ENCODE measurements around the gene ST3GAL4.

Gene ST3GAL4

GRCh38 chr11:126456783-126457542 is 101.5 kb downstream of the ST3GAL4 start:
- no peak for DNase-seq

- DNase-seq = no peak
These were observed 102.3 kb downstream of the ST3GAL4 start for GRCh38 chr11:126457817-126458216.

DNA sequence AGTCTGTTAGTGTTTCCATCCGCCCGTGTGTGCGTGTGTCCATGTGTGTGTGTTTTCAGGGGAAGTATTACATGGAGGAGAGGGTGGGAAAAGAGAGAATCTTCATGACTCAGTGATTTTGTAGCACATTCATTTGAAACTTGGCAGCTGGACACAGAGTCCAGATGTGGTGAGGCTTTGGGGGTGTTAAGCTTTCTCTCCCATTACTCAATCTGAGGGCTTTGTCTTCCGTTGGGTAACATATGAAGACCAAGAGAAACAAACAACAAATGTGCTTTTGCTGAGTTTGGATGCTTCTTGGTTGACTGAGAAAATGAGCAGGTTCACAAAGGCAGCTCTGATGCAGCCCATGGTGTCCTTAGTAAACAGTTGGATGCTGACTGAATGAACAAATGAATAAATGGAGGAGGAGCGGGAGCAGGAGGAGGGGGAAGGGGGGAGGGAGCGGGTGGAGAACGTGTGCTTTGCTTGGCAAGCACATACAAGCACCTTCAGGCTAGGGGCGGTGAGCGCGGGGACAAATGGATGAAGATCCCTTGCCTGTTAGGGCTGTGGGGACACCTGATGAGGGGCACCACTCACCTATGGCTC is 104.3 kb downstream of the ST3GAL4 start:
- no peak for DNase-seq

GRCh38 chr11:126460417-126461095 is 105.1 kb downstream of the ST3GAL4 start:
- DNase-seq = no peak

GRCh38 chr11:126461096-126461440 is 105.6 kb downstream of the ST3GAL4 start:
- DNase-seq = no peak

DNA sequence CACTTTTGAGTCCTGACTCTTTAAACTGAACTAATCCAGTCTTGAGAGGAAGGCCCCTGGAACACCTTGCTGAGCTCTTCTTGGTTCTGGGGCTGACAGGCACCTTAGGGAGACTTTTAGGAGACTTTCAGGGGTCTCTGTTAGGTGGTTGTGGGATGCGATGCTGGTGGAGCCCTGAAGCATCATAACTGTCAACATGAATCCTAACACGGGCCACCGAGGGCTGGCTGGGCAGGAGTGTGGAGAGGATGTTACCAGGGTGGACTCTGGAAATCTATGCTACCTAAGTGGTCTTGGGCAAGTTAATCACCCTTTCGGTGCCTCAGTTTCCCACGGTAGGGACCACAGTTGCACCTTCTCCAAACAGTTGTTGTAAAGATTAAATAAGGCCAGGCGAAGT is 106.5 kb downstream of the ST3GAL4 start:
- no peak for DNase-seq

DNA sequence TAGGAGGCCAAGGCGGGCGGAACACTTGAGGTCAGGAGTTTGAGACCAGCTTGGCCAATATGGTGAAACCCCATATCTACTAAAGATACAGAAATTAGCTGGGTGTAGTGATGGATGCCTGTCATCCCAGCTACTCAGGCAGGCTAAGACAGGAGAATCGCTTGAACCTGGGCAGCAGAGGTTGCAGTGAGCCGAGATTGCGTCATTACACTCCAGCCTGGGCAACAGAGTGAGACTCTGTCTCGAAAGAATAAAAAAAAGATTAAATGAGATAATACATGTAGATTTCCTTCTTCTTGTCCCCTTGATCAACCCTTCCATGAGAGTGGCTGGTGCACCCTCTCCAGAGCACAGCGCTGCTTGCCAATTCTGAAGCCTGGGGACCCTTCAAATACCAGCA is 106.9 kb downstream of the ST3GAL4 start:
- DNase-seq = no peak

Measured in DMS53 (cell line).